ENCODE results near the gene ZNF774. TPM values are rescaled to one million over a fixed set of nuclear protein-coding genes. Genes with fewer than 3 reads are reported as not detected.

Gene ZNF774
- total RNA-seq, 4 donors from 2014 or later = 0.75 to 22.5 (median 10.2) TPM

- peak within 1 kb of the TSS; percentile 97 to 100 (median 98) for H3K27ac ChIP-seq
- intact Hi-C loops (cut with DNase I; ENCODE audit: low total_unique reads) (no loop called here), in situ Hi-C loops (cut with MboI; ENCODE audit: low pct_ligation_motif_present in 1 of 4, low pct_unique_long_range_greater_than_20kb in 1 of 4, low sequenced_read_pairs in 3 of 4) (no loop called here)
- H3K4me1 ChIP-seq = peaks cover 26 to 43% (median 37%) of the 10 kb centered on the region in 4 donors
- peak; percentile 96 for TF ChIP-seq POLR2A (IDR thresholded peaks at IDR 0.05)
- TF ChIP-seq CTCF (IDR thresholded peaks at IDR 0.05) = no peak
- TF ChIP-seq EP300 (IDR thresholded peaks at IDR 0.05; ENCODE audit: low read depth) = no peak
- peak; percentile 96 to 99 (median 99) for TF ChIP-seq POLR2AphosphoS5 (IDR thresholded peaks at IDR 0.05)
- no peaks in the 10 kb centered on the region for H3K9me3 ChIP-seq
- H3K27me3 ChIP-seq = no peaks in the 10 kb centered on the region
- H3K4me3 ChIP-seq = peak within 1 kb of the TSS; percentile 94 to 99 (median 98)
- 6 to 36% methylated on average over 5 to 51 of the region's 62 CpGs for WGBS, 2 donors (ENCODE audit: low coverage in 1 of 2)
- DNase-seq = peak; percentile 98
- peaks cover 0 to 15% (median 2%) of the 10 kb centered on the region in 4 donors for H3K36me3 ChIP-seq
Measured at GRCh38 chr15:90387534-90388461, 35.7 kb downstream of the ZNF774 start, which contains the start of gene IQGAP1. IQGAP1 (plus strand) TSS chr15:90388242; CDS start chr15:90388342, 100 bp downstream.

DNA sequence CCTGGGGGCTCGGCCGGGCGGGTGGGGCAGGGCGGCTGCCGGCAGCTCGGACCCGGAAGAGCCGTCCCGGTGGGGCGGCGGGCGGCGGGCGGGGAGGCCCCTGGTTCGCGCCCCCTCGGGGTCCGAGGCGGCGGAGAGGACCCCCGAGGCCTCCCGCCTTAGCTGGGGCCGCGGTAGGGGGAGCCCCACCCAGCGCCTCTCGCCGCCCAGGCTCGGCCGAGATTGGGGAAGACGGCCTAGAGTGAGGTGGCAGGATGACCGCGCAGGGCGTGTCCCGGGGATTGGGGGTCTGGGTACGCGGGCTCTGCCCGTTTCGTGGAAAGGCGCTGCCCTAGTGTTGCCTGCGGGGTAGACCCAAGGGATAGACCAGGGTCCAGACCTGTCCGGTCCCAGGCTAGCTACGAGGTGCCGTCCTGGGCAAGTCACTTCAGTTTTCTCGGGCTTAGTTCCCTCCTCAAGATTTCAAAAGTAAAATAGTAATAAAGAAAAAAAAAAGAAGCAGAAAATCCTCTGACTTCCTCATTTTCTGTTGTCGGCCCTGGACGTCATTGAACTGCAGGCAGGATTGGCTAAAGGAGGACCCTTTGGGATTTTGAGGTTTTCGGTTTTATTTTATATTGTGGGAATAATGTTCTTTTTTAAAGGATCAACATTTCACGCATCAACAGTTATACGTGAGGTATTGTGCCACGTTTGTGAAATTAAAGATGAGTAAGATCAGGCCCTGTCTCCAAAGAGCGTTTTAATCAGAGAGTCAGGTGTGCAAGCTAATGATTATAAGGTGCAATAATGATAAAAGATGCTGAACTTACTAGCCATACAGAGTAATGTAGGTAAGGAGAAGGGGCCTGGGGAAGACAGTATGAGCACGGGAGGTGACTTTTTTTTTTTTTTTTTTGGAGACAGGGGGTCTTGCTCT is 36.6 kb downstream of the ZNF774 start:
- peak; percentile 73 for DNase-seq
- TF ChIP-seq POLR2A (IDR thresholded peaks at IDR 0.05) (no peak), EP300 (IDR thresholded peaks at IDR 0.05; ENCODE audit: low read depth) (no peak), POLR2AphosphoS5 (IDR thresholded peaks at IDR 0.05) (no peak), CTCF (IDR thresholded peaks at IDR 0.05) (no peak)
- Histone ChIP-seq H3K4me3 (peak overlapping the region; percentile 94 to 99 (median 98)), H3K27me3 (no peaks in the 10 kb centered on the region), H3K27ac (peak overlapping the region; percentile 97 to 100 (median 98)), H3K9me3 (no peaks in the 10 kb centered on the region), H3K4me1 (peaks cover 26 to 53% (median 44%) of the 10 kb centered on the region in 4 donors), H3K36me3 (peaks cover 0 to 15% (median 2%) of the 10 kb centered on the region in 4 donors)
- 1% methylated on average over 8 to 19 of the region's 52 CpGs for WGBS, 2 donors (ENCODE audit: low coverage in 1 of 2)
- intact Hi-C loops (cut with DNase I; ENCODE audit: low total_unique reads) = no loop called here
- in situ Hi-C loops (cut with MboI; ENCODE audit: low pct_ligation_motif_present in 1 of 4, low pct_unique_long_range_greater_than_20kb in 1 of 4, low sequenced_read_pairs in 3 of 4) = no loop called here

GRCh38 chr15:90389513-90389912 is 37.4 kb downstream of the ZNF774 start:
- intact Hi-C loops (cut with DNase I; ENCODE audit: low total_unique reads) (no loop called here), in situ Hi-C loops (cut with MboI; ENCODE audit: low pct_ligation_motif_present in 1 of 4, low pct_unique_long_range_greater_than_20kb in 1 of 4, low sequenced_read_pairs in 3 of 4) (no loop called here)
- no peaks in the 10 kb centered on the region for H3K9me3 ChIP-seq
- H3K4me3 ChIP-seq = peak overlapping the region; percentile 94 to 99 (median 98)
- TF ChIP-seq POLR2A (IDR thresholded peaks at IDR 0.05) (no peak), CTCF (IDR thresholded peaks at IDR 0.05) (no peak), POLR2AphosphoS5 (IDR thresholded peaks at IDR 0.05) (no peak)
- peaks cover 29 to 61% (median 52%) of the 10 kb centered on the region in 4 donors for H3K4me1 ChIP-seq
- 35% methylated on average over 3 to 6 of the region's 6 CpGs for WGBS, 2 donors (ENCODE audit: low coverage in 1 of 2)
- H3K27ac ChIP-seq = peak overlapping the region; percentile 97 to 100 (median 98)
- H3K36me3 ChIP-seq = peaks cover 0 to 15% (median 2%) of the 10 kb centered on the region in 4 donors
- no peaks in the 10 kb centered on the region for H3K27me3 ChIP-seq
- no peak for DNase-seq
